Measurements from ENCODE around the gene PAK4.

DNA sequence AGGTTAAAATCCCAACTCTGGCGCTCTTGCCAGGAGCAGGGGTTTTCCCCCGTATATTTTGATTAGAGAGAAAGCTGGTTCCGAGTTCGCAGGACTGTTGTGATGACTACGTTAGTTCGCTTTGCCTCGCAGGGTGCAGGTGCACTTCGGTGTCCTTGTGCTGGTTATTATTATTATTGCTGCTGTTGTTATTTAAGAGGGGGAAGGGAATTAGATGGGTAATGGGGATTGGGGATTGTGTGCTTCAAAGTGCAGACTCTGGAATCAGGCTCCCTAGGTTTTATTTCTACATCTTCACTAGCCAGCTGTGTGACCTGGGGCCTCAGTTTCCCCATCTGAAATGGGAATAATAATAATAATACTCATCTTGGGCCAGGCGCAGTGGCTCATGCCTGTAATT is 26.2 kb upstream of the PAK4 start:
- TF ChIP-seq, protein P1, sequence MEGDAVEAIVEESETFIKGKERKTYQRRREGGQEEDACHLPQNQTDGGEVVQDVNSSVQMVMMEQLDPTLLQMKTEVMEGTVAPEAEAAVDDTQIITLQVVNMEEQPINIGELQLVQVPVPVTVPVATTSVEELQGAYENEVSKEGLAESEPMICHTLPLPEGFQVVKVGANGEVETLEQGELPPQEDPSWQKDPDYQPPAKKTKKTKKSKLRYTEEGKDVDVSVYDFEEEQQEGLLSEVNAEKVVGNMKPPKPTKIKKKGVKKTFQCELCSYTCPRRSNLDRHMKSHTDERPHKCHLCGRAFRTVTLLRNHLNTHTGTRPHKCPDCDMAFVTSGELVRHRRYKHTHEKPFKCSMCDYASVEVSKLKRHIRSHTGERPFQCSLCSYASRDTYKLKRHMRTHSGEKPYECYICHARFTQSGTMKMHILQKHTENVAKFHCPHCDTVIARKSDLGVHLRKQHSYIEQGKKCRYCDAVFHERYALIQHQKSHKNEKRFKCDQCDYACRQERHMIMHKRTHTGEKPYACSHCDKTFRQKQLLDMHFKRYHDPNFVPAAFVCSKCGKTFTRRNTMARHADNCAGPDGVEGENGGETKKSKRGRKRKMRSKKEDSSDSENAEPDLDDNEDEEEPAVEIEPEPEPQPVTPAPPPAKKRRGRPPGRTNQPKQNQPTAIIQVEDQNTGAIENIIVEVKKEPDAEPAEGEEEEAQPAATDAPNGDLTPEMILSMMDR (optimal IDR thresholded peaks at IDR 0.05 in 1 of 3, IDR thresholded peaks at IDR 0.05 in 1 of 3, conservative IDR thresholded peaks at IDR 0.05 in 1 of 3; ENCODE audit: extremely low read depth in 1 of 3, insufficient read depth in 2 of 3, low read length in 3 of 3), result no peak
- TF ChIP-seq EZH2 (IDR thresholded peaks at IDR 0.05; ENCODE audit: low read length), result no peak
